GM19099 (cell line): Measurements from ENCODE around the gene TNKS1BP1.

ENCODE experiments used
- POLR2A ChIP-seq: IDR thresholded peaks from 3 replicates; pipeline ENCODE4 v1.6.1; 2011; ENCODE audit warnings: low read depth; ENCODE audit not compliant: insufficient read length; ENCODE audit errors: extremely low read depth

TNKS1BP1 gene

GRCh38 chr11:57301711-57302423 is 22.9 kb downstream of the TNKS1BP1 start:
- no peak for TF ChIP-seq POLR2A

DNA sequence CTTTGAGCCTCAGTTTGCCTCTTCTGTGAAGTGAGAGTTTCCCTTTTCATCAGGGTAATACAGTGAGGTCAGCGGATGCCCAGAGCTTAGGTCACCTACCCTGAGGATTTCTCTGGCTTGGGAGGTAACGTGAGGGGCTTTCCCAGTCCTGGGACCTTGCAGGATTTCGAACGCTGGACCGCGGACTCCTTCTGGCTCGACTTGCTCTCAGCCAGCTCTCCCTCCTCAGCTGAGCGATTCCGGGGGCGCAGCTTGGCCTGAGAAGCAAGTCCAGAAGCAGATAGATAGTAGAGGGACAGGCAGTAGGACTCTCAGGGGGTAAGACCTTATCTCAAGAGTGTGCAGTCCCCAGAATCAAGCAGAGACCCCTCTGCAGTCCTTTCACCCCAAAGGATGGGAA is 24.0 kb downstream of the TNKS1BP1 start:
- no peak for TF ChIP-seq POLR2A

- no peak for TF ChIP-seq POLR2A
These were observed 25.5 kb downstream of the TNKS1BP1 start for GRCh38 chr11:57299150-57299737.

DNA sequence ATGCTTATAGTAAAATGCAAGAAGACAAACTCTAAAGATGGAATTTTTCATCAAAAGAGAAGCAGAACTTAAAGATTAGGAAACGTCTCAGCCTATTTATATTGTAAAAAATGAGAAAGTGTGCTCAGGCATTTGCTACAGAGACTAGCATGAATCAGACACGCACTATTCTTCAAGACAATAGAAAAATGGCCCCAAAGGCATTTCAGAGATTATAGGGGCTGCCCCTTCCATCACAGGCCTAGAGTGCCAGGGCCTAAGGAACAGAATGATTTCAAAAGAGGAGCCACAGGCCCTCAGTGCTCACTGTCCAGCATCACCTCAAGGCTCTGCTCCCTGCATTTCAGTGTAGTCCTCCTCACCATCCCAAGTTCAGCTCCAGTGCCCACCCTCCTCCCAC is 27.5 kb downstream of the TNKS1BP1 start:
- no peak for TF ChIP-seq POLR2A

GRCh38 chr11:57294225-57295131 is 30.3 kb downstream of the TNKS1BP1 start:
- no peak for TF ChIP-seq POLR2A

DNA sequence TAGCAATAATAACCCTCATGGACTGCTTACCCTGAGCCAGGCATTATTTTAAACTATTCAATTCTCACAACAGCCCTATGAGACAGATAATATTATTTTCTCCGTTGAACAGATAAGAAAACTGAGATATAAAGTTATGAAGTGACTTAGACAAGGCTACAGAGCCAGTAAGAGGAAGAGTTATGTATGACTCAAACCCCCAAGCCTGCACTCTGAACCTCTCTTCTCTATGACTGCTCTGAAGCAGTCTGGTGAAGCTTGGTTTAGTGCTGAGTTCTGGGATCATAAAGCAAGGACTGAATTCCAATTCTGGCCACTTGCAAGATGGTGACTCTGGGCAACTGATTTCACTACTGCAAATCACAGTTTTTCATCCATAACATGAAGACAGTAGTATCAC is 34.5 kb downstream of the TNKS1BP1 start:
- no peak for TF ChIP-seq POLR2A

GRCh38 chr11:57288771-57289579 is 35.8 kb downstream of the TNKS1BP1 start:
- no peak for TF ChIP-seq POLR2A

DNA sequence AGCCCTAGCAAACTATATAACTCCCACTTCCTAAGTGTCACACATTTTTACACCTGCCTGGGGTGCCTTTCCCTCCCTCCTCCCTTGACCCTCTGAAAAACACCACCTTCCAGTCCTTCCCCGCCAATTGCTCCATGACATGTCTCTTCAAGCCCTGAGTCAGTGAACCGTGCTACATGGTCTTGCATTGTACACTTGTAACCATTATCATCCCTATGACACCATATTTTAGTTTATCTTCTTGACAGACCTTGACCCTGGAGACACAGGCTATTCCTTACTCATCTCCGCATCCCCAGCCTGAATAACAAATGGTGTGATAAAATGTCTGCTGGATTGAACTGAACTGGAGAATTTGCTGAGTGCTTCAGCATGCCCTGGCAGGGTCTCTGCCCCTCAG is 36.9 kb downstream of the TNKS1BP1 start:
- no peak for TF ChIP-seq POLR2A

- no peak for TF ChIP-seq POLR2A
These were observed 41.3 kb downstream of the TNKS1BP1 start for GRCh38 chr11:57283231-57283990.

GRCh38 chr11:57279116-57279515 is 45.6 kb downstream of the TNKS1BP1 start:
- no peak for TF ChIP-seq POLR2A

DNA sequence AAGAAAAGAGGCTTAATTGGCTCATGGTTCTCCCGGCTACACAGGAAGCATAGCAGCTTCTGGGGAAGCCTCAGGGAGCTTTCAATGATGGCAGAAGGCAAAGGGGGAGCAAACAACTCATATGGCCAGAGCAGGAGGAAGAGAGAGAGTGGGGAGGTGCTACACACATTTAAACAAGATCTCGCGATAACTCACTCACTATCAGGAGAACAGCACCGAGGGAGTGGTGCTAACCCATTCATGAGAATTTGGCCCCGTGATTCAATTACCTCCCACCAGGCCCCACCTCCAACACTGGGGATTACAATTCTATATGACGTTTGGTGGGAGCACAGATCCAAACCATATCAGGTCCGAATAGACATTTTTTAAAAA is 46.0 kb downstream of the TNKS1BP1 start:
- no peak for TF ChIP-seq POLR2A

- TF ChIP-seq POLR2A = no peak
These were observed 46.7 kb downstream of the TNKS1BP1 start for GRCh38 chr11:57277845-57278720.

GRCh38 chr11:57276971-57277675 is 47.6 kb downstream of the TNKS1BP1 start:
- no peak for TF ChIP-seq POLR2A
